H1 (cell line): ENCODE data around the gene TRDN.

Experiments
- CEBPB ChIP-seq: IDR thresholded peaks from 2 replicates; pipeline ENCODE4 v1.6.1; 2012; ENCODE audit warnings: low read depth, low read length
- EP300 ChIP-seq, 2 experiments: IDR thresholded peaks; 1 replicate in 1 of 2; 2 replicates in 1 of 2; pipeline ENCODE4 v1.6.1; 2011 to 2012; ENCODE audit warnings: low read depth in 2 of 2, low read length in 2 of 2, mild to moderate bottlenecking in 2 of 2, borderline replicate concordance in 1 of 2, inconsistent platforms in 1 of 2, moderate library complexity in 1 of 2
- PHF8 ChIP-seq: fragments of 200-600 bp; sonication (generic); conservative IDR thresholded peaks from 2 replicates; pipeline ENCODE4 v1.7.1; 2012; ENCODE audit warnings: low read depth, mild to moderate bottlenecking, inconsistent platforms, low read length, moderate library complexity
- RFX5 ChIP-seq: IDR thresholded peaks from 2 replicates; pipeline ENCODE4 v1.6.1; 2011; ENCODE audit warnings: low read depth, low read length, improper control_type of control experiment, borderline replicate concordance
- RXRA ChIP-seq: IDR thresholded peaks from 2 replicates; pipeline ENCODE4 v1.6.1; 2011; ENCODE audit warnings: low read depth, mild to moderate bottlenecking, low read length, moderate library complexity; ENCODE audit not compliant: insufficient read depth
- ZNF274 ChIP-seq: IDR thresholded peaks from 2 replicates; pipeline ENCODE4 v1.7.0; 2012; ENCODE audit warnings: low read length, borderline replicate concordance; ENCODE audit errors: extremely low read depth

GRCh38 chr6:123372737-123373136, 264.0 kb downstream of the TRDN start:
- TF ChIP-seq RFX5: no peak
- no peak for TF ChIP-seq EP300 (IDR thresholded peaks at IDR 0.05; ENCODE audit: borderline replicate concordance in 1 of 2, low read depth in 2 of 2, low read length in 2 of 2)
- TF ChIP-seq CEBPB: no peak
- TF ChIP-seq RXRA: no peak
- TF ChIP-seq ZNF274: no peak
- no peak for TF ChIP-seq PHF8
